Vagina (tissue), 2 donors: ENCODE data around the gene PRC1. TPM values are rescaled to one million over a fixed set of nuclear protein-coding genes. Genes with fewer than 3 reads are reported as not detected.

Source experiments
- DNase-seq, 2 donors: peaks; one replicate each; pipeline ENCODE4 v3.0.0-alpha.2; 2017; ENCODE audit errors: extremely low spot score in 2 of 2
- H3K27ac ChIP-seq: fragments of 200-600 bp; sonication (generic); one replicate; pipeline ENCODE4 v1.5.1; 2019
- H3K27me3 ChIP-seq: fragments of 200-600 bp; sonication (generic); one replicate; pipeline ENCODE4 v1.5.1; 2019
- H3K36me3 ChIP-seq, 2 donors: fragments of 200-600 bp; sonication (generic); one replicate each; pipeline ENCODE4 v1.5.1; 2017 to 2019
- H3K4me1 ChIP-seq: fragments of 200-600 bp; sonication (generic); one replicate; pipeline ENCODE4 v1.5.1; 2019
- H3K4me3 ChIP-seq, 2 donors: fragments of 200-600 bp; sonication (generic); 1 replicate in 1 of 2; 2 replicates in 1 of 2; pipeline ENCODE4 v1.5.1; 2016 to 2019
- H3K9me3 ChIP-seq: fragments of 200-600 bp; sonication (generic); one replicate; pipeline ENCODE4 v1.5.1; 2019
- POLR2A ChIP-seq, 2 donors: fragments of 450-650 bp; IDR thresholded peaks; one replicate each; pipeline ENCODE4 v1.6.1; 2017; ENCODE audit warnings: antibody characterized with exemption in 2 of 2, mild to moderate bottlenecking in 2 of 2, moderate library complexity in 2 of 2
- POLR2AphosphoS5 ChIP-seq, 2 donors: sonication (generic); formaldehyde crosslinking; IDR thresholded peaks; one replicate each; pipeline ENCODE4 v1.9.0; 2017; ENCODE audit warnings: antibody characterized with exemption in 2 of 2, mild to moderate bottlenecking in 2 of 2, low read depth in 1 of 2; ENCODE audit not compliant: insufficient read depth in 1 of 2
- intact Hi-C: fragments of 100-400 bp; cut with DNase I; formaldehyde crosslinking; loops from one replicate; pipeline ENCODE4 v1.15.1; 2023
- total RNA-seq: library from RNA; depleted of rRNA; stranded (reverse); fragments of >200 nt; gene quantifications from one replicate; pipeline ENCODE4 v1.2.3, GENCODE V29; 2016
- TF ChIP-seq, protein P1 (sequence below), 3 experiments: fragments of 450-650 bp in 2 of 3; fragments of 200-600 bp in 1 of 3; sonication (generic) in 1 of 3; IDR thresholded peaks; one replicate each; pipeline ENCODE4 v1.5.1; 2017 to 2019; ENCODE audit warnings: antibody characterized with exemption in 3 of 3, mild to moderate bottlenecking in 2 of 3, moderate library complexity in 2 of 3

Gene PRC1
- total RNA-seq, 1 donor from 2014 or later: 29.7 TPM

DNA sequence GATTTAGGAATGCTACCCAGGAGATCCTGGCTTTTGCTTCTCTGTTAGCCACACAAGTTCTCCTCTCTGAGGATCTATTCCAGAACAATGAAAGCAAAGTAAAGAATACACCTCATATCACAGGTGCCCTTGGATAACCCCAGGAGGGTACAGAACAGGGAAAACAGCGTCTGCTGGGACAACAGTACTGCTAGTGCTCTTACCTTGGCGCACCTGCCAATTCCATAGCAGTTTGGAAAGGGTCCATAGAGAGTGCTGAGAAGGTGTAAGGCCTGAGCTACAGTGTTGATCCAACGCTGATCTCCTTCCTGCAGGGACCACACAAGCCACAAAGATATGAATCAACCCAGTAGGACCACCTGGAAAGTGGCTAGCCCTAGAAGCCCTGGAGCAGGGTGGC lies 12.9 kb upstream of the PRC1 start:
- H3K27me3 ChIP-seq: no peaks in the 10 kb centered on the region
- TF ChIP-seq POLR2AphosphoS5 (IDR thresholded peaks at IDR 0.05; ENCODE audit: insufficient read depth in 1 of 2, low read depth in 1 of 2): no peak
- TF ChIP-seq POLR2A (IDR thresholded peaks at IDR 0.05): no peak
- TF ChIP-seq, protein P1, sequence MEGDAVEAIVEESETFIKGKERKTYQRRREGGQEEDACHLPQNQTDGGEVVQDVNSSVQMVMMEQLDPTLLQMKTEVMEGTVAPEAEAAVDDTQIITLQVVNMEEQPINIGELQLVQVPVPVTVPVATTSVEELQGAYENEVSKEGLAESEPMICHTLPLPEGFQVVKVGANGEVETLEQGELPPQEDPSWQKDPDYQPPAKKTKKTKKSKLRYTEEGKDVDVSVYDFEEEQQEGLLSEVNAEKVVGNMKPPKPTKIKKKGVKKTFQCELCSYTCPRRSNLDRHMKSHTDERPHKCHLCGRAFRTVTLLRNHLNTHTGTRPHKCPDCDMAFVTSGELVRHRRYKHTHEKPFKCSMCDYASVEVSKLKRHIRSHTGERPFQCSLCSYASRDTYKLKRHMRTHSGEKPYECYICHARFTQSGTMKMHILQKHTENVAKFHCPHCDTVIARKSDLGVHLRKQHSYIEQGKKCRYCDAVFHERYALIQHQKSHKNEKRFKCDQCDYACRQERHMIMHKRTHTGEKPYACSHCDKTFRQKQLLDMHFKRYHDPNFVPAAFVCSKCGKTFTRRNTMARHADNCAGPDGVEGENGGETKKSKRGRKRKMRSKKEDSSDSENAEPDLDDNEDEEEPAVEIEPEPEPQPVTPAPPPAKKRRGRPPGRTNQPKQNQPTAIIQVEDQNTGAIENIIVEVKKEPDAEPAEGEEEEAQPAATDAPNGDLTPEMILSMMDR (IDR thresholded peaks at IDR 0.05): no peak
- H3K4me1 ChIP-seq: no peaks in the 10 kb centered on the region
- no peak for DNase-seq
- peaks cover 0 to 92% of the 10 kb centered on the region in 2 donors for H3K36me3 ChIP-seq
- no peaks in the 10 kb centered on the region for H3K9me3 ChIP-seq
- H3K4me3 ChIP-seq: no peak overlapping the region
- intact Hi-C loops: no loop called here
- no peak overlapping the region for H3K27ac ChIP-seq

DNA sequence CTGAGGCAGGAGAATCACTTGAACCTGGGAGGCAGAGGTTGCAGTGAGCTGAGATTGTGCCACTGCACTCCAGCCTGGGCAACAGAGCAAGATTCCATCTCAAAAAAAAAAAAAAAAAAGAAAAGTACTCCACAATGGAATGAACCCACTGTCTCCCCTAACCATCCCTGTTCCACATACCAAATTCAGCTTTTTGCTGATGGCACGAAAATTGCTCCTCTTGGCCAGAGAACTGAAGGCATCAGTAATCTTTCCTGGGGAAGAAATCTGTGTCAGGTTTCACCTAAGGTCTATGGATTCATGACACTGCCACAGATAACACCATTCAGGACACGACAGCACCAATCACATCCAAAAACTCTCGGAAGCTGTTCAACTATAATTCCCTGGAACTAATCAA lies 6.9 kb upstream of the PRC1 start:
- Histone ChIP-seq H3K27ac (no peak overlapping the region), H3K27me3 (no peaks in the 10 kb centered on the region), H3K9me3 (no peaks in the 10 kb centered on the region), H3K4me3 (no peak overlapping the region), H3K4me1 (no peaks in the 10 kb centered on the region), H3K36me3 (peaks cover 0 to 72% of the 10 kb centered on the region in 2 donors)
- no peak for DNase-seq
- TF ChIP-seq POLR2A (IDR thresholded peaks at IDR 0.05) (no peak), POLR2AphosphoS5 (IDR thresholded peaks at IDR 0.05; ENCODE audit: insufficient read depth in 1 of 2, low read depth in 1 of 2) (no peak)
- TF ChIP-seq, protein P1 (IDR thresholded peaks at IDR 0.05): no peak
- intact Hi-C loops: no loop called here

DNA sequence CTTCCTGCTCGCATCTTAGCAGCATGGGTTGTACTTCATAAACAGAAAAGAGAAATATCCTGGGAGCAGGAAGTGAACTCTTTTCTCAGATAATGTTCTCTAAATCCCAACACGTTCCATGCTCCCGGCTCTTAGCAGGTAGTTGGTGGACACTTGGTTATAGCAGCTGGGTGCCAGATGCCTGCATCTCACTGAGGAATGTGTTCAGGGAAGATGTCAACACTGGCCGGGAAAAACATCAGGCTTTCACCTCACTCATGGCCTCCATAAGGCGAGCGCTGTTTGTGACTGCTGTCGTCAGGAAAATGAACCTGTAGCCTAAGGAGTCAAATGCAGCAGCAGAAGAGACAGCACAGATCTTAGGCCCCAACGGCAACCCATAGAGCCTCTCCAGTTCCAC lies 4.4 kb upstream of the PRC1 start:
- Histone ChIP-seq H3K9me3 (no peaks in the 10 kb centered on the region), H3K36me3 (peaks cover 0 to 48% of the 10 kb centered on the region in 2 donors), H3K27me3 (no peaks in the 10 kb centered on the region), H3K27ac (no peak overlapping the region), H3K4me1 (peaks cover 7% of the 10 kb centered on the region), H3K4me3 (no peak overlapping the region)
- TF ChIP-seq POLR2AphosphoS5 (IDR thresholded peaks at IDR 0.05; ENCODE audit: insufficient read depth in 1 of 2, low read depth in 1 of 2): no peak
- TF ChIP-seq POLR2A (IDR thresholded peaks at IDR 0.05): no peak
- TF ChIP-seq, protein P1 (IDR thresholded peaks at IDR 0.05): no peak
- DNase-seq: no peak
- intact Hi-C loops: no loop called here

DNA sequence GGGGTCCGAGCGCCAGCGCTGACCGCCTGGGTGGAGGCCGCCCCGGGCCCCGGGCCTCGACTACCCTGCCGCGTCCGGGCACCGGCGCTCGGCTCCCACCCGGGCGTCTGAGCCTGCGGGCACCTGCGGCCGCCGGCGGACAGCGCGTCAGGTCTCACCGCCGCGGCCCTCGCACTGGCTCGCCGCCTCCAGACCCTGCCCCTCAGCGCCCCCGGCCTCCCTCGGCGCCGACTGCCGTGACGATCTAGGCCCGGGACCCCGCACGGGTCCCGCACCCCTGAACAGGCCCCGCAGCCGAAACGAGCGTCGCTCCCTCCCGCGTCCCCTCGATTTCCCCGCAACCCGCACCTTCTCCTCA lies 297 bp downstream of the PRC1 start:
- intact Hi-C loops: no loop called here
- H3K4me1 ChIP-seq: peaks cover 14% of the 10 kb centered on the region

DNA sequence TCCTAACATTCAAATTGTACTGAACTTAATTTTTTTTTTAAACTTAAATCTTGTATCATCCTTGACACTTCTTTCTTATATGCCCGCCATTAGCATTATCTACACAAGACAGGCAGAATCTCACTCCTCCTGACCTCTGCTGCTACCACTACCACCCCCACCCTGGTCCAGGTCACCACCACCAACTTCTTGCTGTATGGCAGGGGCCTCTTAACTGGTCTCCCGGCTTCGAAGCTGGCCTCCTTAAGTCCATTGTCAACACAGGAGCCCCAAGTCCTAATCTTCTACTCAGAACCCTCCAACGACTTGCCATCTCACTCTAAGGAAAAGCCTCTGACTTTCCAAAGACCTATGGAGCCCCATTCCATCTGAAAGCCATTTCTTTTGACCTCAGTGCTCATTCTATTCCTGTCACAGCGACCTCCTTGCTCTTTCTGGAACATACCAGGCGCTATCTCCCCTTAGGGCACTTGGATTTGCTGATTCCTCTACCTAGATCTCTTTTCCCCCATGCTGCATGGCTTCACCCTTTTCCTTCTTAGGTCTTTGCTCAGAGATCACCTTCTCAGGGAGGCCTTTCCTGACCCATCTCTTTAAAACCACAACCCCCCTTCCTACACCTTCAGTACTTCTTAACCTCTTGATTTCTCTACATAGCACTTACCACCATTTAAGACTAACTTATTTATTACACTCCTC lies 2.6 kb downstream of the PRC1 start:
- Histone ChIP-seq H3K4me1 (peaks cover 14% of the 10 kb centered on the region), H3K27me3 (no peaks in the 10 kb centered on the region), H3K27ac (no peak overlapping the region), H3K4me3 (no peak overlapping the region), H3K9me3 (no peaks in the 10 kb centered on the region), H3K36me3 (no peaks in the 10 kb centered on the region)
- no peak for DNase-seq
- no peak for TF ChIP-seq POLR2A (IDR thresholded peaks at IDR 0.05)
- TF ChIP-seq POLR2AphosphoS5 (IDR thresholded peaks at IDR 0.05; ENCODE audit: insufficient read depth in 1 of 2, low read depth in 1 of 2): no peak
- TF ChIP-seq, protein P1 (IDR thresholded peaks at IDR 0.05): no peak
- intact Hi-C loops: no loop called here

More for the DNA sequence above, 297 bp downstream of the PRC1 start:
- no peak for DNase-seq
- Histone ChIP-seq H3K27me3 (no peaks in the 10 kb centered on the region), H3K27ac (peak overlapping the region; percentile 93), H3K9me3 (no peaks in the 10 kb centered on the region), H3K36me3 (peaks cover 0 to 5% of the 10 kb centered on the region in 2 donors), H3K4me3 (peak overlapping the region; percentile 73 to 96)
- TF ChIP-seq POLR2A (IDR thresholded peaks at IDR 0.05): no peak
- TF ChIP-seq POLR2AphosphoS5 (IDR thresholded peaks at IDR 0.05; ENCODE audit: insufficient read depth in 1 of 2, low read depth in 1 of 2): no peak
- TF ChIP-seq, protein P1 (IDR thresholded peaks at IDR 0.05): no peak
